K562 (cell line): ENCODE measurements around the gene REP15. TPM values are rescaled to one million over a fixed set of nuclear protein-coding genes. Genes with fewer than 3 reads are reported as not detected.

ENCODE experiments used
- ARNT ChIP-seq, 2 experiments: fragments of 450-650 bp; IDR thresholded peaks; 2 replicates each; pipeline ENCODE4 v1.6.1; 2016; ENCODE audit warnings: mild to moderate bottlenecking in 1 of 2
- CCNT2 ChIP-seq: IDR thresholded peaks from 2 replicates; pipeline ENCODE4 v1.6.1; 2011; ENCODE audit warnings: borderline replicate concordance, low read depth, mild to moderate bottlenecking, moderate library complexity, mixed read lengths, low read length; ENCODE audit not compliant: insufficient read length; ENCODE audit errors: extremely low read depth
- CGGBP1 ChIP-seq: fragments of 250-450 bp; sonication (Bioruptor Pico); IDR thresholded peaks from 2 replicates; pipeline ENCODE4 v1.9.0; 2021; ENCODE audit warnings: mild to moderate bottlenecking
- DEAF1 ChIP-seq: fragments of 450-650 bp; formaldehyde crosslinking; IDR thresholded peaks from 2 replicates; pipeline ENCODE4 v1.4.0; 2020; ENCODE audit warnings: mild to moderate bottlenecking, moderate library complexity
- GABPB1 ChIP-seq: sonication (generic); formaldehyde crosslinking; IDR thresholded peaks from 2 replicates; pipeline ENCODE4 v1.8.0; 2022; ENCODE audit warnings: mild to moderate bottlenecking, missing genetic modification reagents
- HLTF ChIP-seq: fragments of 450-650 bp; IDR thresholded peaks from 2 replicates; pipeline ENCODE4 v1.6.1; 2016
- MNT ChIP-seq, 2 experiments: fragments of 450-650 bp; conservative IDR thresholded peaks; 2 replicates each; pipeline ENCODE4 v1.6.1; 2017; ENCODE audit warnings: mild to moderate bottlenecking in 2 of 2, moderate library complexity in 2 of 2
- NFRKB ChIP-seq: fragments of 450-650 bp; IDR thresholded peaks from 2 replicates; pipeline ENCODE4 v1.6.1; 2016; ENCODE audit warnings: low read depth
- PBX2 ChIP-seq, 2 experiments: IDR thresholded peaks in 1 of 2; conservative IDR thresholded peaks in 1 of 2; 2 replicates each; pipeline ENCODE4 v1.6.1; 2016; ENCODE audit warnings: low read depth in 2 of 2, mild to moderate bottlenecking in 1 of 2, missing compliant biosample characterization in 1 of 2, missing genetic modification characterization in 1 of 2, moderate library complexity in 1 of 2
- PKNOX1 ChIP-seq: fragments of 450-650 bp; IDR thresholded peaks from 2 replicates; pipeline ENCODE4 v1.6.1; 2016
- RAD51 ChIP-seq: fragments of 450-650 bp; IDR thresholded peaks from 2 replicates; pipeline ENCODE4 v1.7.1; 2016; ENCODE audit warnings: low read depth, mild to moderate bottlenecking, borderline replicate concordance
- SETDB1 ChIP-seq: IDR thresholded peaks from one replicate; pipeline ENCODE4 v1.6.1; 2012; ENCODE audit warnings: low read length, control low read depth, inconsistent platforms
- SNIP1 ChIP-seq: fragments of 450-650 bp; IDR thresholded peaks from 2 replicates; pipeline ENCODE4 v1.7.1; 2017; ENCODE audit warnings: low read depth, mild to moderate bottlenecking
- ZBTB5 ChIP-seq: fragments of 450-650 bp; IDR thresholded peaks from 2 replicates; pipeline ENCODE4 v1.6.1; 2017; ENCODE audit warnings: antibody characterized with exemption
- ZEB2 ChIP-seq: fragments of 450-650 bp; IDR thresholded peaks from 2 replicates; pipeline ENCODE4 v1.6.1; 2016
- ZFP1 ChIP-seq: fragments of 450-650 bp; formaldehyde crosslinking; IDR thresholded peaks from 2 replicates; pipeline ENCODE4 v1.4.0; 2020; ENCODE audit warnings: mild to moderate bottlenecking, mixed read lengths
- ZNF184 ChIP-seq: sonication (generic); formaldehyde crosslinking; IDR thresholded peaks from 2 replicates; pipeline ENCODE4 v1.5.0; 2020; ENCODE audit warnings: missing genetic modification reagents
- ZSCAN32 ChIP-seq: fragments of 450-650 bp; formaldehyde crosslinking; IDR thresholded peaks from 2 replicates; pipeline ENCODE4 v1.4.0; 2020; ENCODE audit warnings: mild to moderate bottlenecking, moderate library complexity
- polyA plus RNA-seq, 8 experiments: library from polyadenylated mRNA; depleted of rRNA in 4 of 8; stranded (reverse) in 5 of 8; unstranded in 3 of 8; fragments of >200 nt; fragmentation: Nextera tagmentation in 2 of 8; fragmentation: Illumina TruSeq in 1 of 8; extraction: Ambion mirVana in 2 of 8; extraction: Trizol in 1 of 8; gene quantifications; 2 replicates each; pipeline versions ENCODE4 v1.2.1 to v1.2.3, GENCODE V29; 2011 to 2014; ENCODE audit warnings: inconsistent platforms in 1 of 8, missing spikeins in 1 of 8
- total RNA-seq, 7 experiments: library from RNA; depleted of rRNA in 6 of 7; stranded (reverse); fragments of >200 nt in 6 of 7; fragmentation: Illumina TruSeq in 2 of 7; extraction: Trizol in 2 of 7; gene quantifications; 2 replicates each; pipeline versions ENCODE4 v1.2.1 to v1.2.3, GENCODE V29; 2011 to 2021; ENCODE audit warnings: low replicate concordance in 1 of 7

REP15 gene
- total and polyA plus RNA-seq, 9 of the 15 experiments (the other 6 are each of a cell fraction or from before 2014, with no cell fraction given): not detected

- TF ChIP-seq PBX2 (CRISPR knock-in tag; IDR thresholded peaks at IDR 0.05; ENCODE audit: low read depth): no peak
- TF ChIP-seq PBX2 (tag; conservative IDR thresholded peaks at IDR 0.05; ENCODE audit: low read depth): no peak
- no peak for TF ChIP-seq PKNOX1
- TF ChIP-seq NFRKB: no peak
- TF ChIP-seq CGGBP1 (CRISPR knock-in tag): no peak
- TF ChIP-seq RAD51: no peak
- TF ChIP-seq GABPB1 (CRISPR knock-in tag): no peak
- TF ChIP-seq HLTF: no peak
- no peak for TF ChIP-seq ZBTB5
- TF ChIP-seq ZSCAN32 (CRISPR knock-in tag): peak; percentile 82
- TF ChIP-seq SNIP1: no peak
- TF ChIP-seq SETDB1: no peak
- no peak for TF ChIP-seq ZNF184
- 0 out of 2 replicates have a peak, but pooled peaks have one; percentile 42 for TF ChIP-seq ZEB2
- peak; percentile 71 for TF ChIP-seq DEAF1 (CRISPR knock-in tag)
- no peak for TF ChIP-seq ZFP1 (CRISPR knock-in tag)
- no peak for TF ChIP-seq CCNT2
- 0 out of 4 replicates have a peak, but pooled peaks of 1 of the 2 experiments have one; percentile 48 for TF ChIP-seq ARNT (IDR thresholded peaks at IDR 0.05)
- no peak for TF ChIP-seq MNT (conservative IDR thresholded peaks at IDR 0.05)
Observed at GRCh38 chr12:27703720-27704452, 7.6 kb downstream of the REP15 start (continued).
